ENCODE data around the gene PITPNC1.
"Not testable (repeated sequence)": the region's sequence is repeated elsewhere in the genome, so short reads cannot be mapped to it uniquely, and the experiment has no call there.

GRCh38 chr17:67388536-67388935 is 11.5 kb downstream of the PITPNC1 start:
- TF ChIP-seq, protein P1, sequence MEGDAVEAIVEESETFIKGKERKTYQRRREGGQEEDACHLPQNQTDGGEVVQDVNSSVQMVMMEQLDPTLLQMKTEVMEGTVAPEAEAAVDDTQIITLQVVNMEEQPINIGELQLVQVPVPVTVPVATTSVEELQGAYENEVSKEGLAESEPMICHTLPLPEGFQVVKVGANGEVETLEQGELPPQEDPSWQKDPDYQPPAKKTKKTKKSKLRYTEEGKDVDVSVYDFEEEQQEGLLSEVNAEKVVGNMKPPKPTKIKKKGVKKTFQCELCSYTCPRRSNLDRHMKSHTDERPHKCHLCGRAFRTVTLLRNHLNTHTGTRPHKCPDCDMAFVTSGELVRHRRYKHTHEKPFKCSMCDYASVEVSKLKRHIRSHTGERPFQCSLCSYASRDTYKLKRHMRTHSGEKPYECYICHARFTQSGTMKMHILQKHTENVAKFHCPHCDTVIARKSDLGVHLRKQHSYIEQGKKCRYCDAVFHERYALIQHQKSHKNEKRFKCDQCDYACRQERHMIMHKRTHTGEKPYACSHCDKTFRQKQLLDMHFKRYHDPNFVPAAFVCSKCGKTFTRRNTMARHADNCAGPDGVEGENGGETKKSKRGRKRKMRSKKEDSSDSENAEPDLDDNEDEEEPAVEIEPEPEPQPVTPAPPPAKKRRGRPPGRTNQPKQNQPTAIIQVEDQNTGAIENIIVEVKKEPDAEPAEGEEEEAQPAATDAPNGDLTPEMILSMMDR (IDR thresholded peaks at IDR 0.05) = not testable (repeated sequence)
- TF ChIP-seq POLR2A (IDR thresholded peaks at IDR 0.05; ENCODE audit: low read depth); POLR2AphosphoS5 (IDR thresholded peaks at IDR 0.05); EP300 (IDR thresholded peaks at IDR 0.05): not testable (repeated sequence)

Measured in esophagus muscularis mucosa (tissue), 4 donors.